Inferior parietal cortex (tissue), 1 donor: ENCODE results near the gene ESAM.

Experiments used
- DNase-seq: peaks from one replicate; pipeline ENCODE4 v3.0.0-alpha.2; 2016; ENCODE audit errors: extremely low spot score

The ESAM gene

GRCh38 chr11:124732230-124732629 lies 29.9 kb downstream of the ESAM start:
- DNase-seq: no peak

- no peak for DNase-seq
Observed at GRCh38 chr11:124729571-124729970, 32.5 kb downstream of the ESAM start.

- DNase-seq: no peak
Observed at GRCh38 chr11:124728134-124728533, 34.0 kb downstream of the ESAM start.

GRCh38 chr11:124727474-124727873 lies 34.6 kb downstream of the ESAM start:
- no peak for DNase-seq

GRCh38 chr11:124725719-124726105 lies 36.4 kb downstream of the ESAM start:
- no peak for DNase-seq

- no peak for DNase-seq
Observed at GRCh38 chr11:124724979-124725718, 36.9 kb downstream of the ESAM start.

- no peak for DNase-seq
Observed at GRCh38 chr11:124722176-124722575, 39.9 kb downstream of the ESAM start.

GRCh38 chr11:124719534-124719933 lies 42.6 kb downstream of the ESAM start:
- DNase-seq: no peak

GRCh38 chr11:124718801-124719200 lies 43.3 kb downstream of the ESAM start:
- no peak for DNase-seq

GRCh38 chr11:124717786-124718651 lies 44.1 kb downstream of the ESAM start:
- no peak for DNase-seq

GRCh38 chr11:124717421-124717785 lies 44.7 kb downstream of the ESAM start:
- DNase-seq: no peak

- no peak for DNase-seq
Observed at GRCh38 chr11:124716591-124716990, 45.5 kb downstream of the ESAM start.

- no peak for DNase-seq
Observed at GRCh38 chr11:124712392-124712791, 49.7 kb downstream of the ESAM start.

- no peak for DNase-seq
Observed at GRCh38 chr11:124707829-124708228, 54.3 kb downstream of the ESAM start.
